Measurements from ENCODE around the gene OLA1. TPM values are rescaled to one million over a fixed set of nuclear protein-coding genes. Genes with fewer than 3 reads are reported as not detected.

The OLA1 gene
- total RNA-seq, 1 donor from 2014 or later, result 79.4 TPM

- no peak for DNase-seq (ENCODE audit: extremely low spot score, unreplicated experiment)
- no peak overlapping the region for H3K27ac Mint-ChIP-seq (ENCODE audit: unreplicated experiment)
- TF ChIP-seq CTCF (IDR thresholded peaks at IDR 0.05), result no peak
- H3K9me3 Mint-ChIP-seq (ENCODE audit: unreplicated experiment), result no peaks in the 10 kb centered on the region
- no peaks in the 10 kb centered on the region for H3K27me3 Mint-ChIP-seq (ENCODE audit: unreplicated experiment)
- H3K4me3 Mint-ChIP-seq (ENCODE audit: unreplicated experiment), result no peak overlapping the region
- no peaks in the 10 kb centered on the region for H3K4me1 Mint-ChIP-seq (ENCODE audit: unreplicated experiment)
- H3K36me3 Mint-ChIP-seq (ENCODE audit: unreplicated experiment), result peaks cover 14% of the 10 kb centered on the region
Measured at GRCh38 chr2:174072069-174072468, 176.3 kb downstream of the OLA1 start.

GRCh38 chr2:174071321-174071720 is 177.0 kb downstream of the OLA1 start:
- Mint-ChIP-seq H3K27ac (ENCODE audit: unreplicated experiment) (no peak overlapping the region), H3K36me3 (ENCODE audit: unreplicated experiment) (peaks cover 14% of the 10 kb centered on the region), H3K9me3 (ENCODE audit: unreplicated experiment) (no peaks in the 10 kb centered on the region), H3K4me1 (ENCODE audit: unreplicated experiment) (no peaks in the 10 kb centered on the region), H3K4me3 (ENCODE audit: unreplicated experiment) (no peak overlapping the region), H3K27me3 (ENCODE audit: unreplicated experiment) (no peaks in the 10 kb centered on the region)
- TF ChIP-seq CTCF (IDR thresholded peaks at IDR 0.05), result no peak
- DNase-seq (ENCODE audit: extremely low spot score, unreplicated experiment), result no peak

GRCh38 chr2:174070281-174070680 is 178.1 kb downstream of the OLA1 start:
- Mint-ChIP-seq H3K4me1 (ENCODE audit: unreplicated experiment) (no peaks in the 10 kb centered on the region), H3K27me3 (ENCODE audit: unreplicated experiment) (no peaks in the 10 kb centered on the region), H3K36me3 (ENCODE audit: unreplicated experiment) (peaks cover 12% of the 10 kb centered on the region), H3K4me3 (ENCODE audit: unreplicated experiment) (no peak overlapping the region), H3K27ac (ENCODE audit: unreplicated experiment) (no peak overlapping the region), H3K9me3 (ENCODE audit: unreplicated experiment) (no peaks in the 10 kb centered on the region)
- TF ChIP-seq CTCF (IDR thresholded peaks at IDR 0.05), result no peak
- DNase-seq (ENCODE audit: extremely low spot score, unreplicated experiment), result no peak

GRCh38 chr2:174067815-174068214 is 180.5 kb downstream of the OLA1 start:
- no peak overlapping the region for H3K4me3 Mint-ChIP-seq (ENCODE audit: unreplicated experiment)
- H3K4me1 Mint-ChIP-seq (ENCODE audit: unreplicated experiment), result no peaks in the 10 kb centered on the region
- no peaks in the 10 kb centered on the region for H3K27me3 Mint-ChIP-seq (ENCODE audit: unreplicated experiment)
- H3K36me3 Mint-ChIP-seq (ENCODE audit: unreplicated experiment), result peaks cover 6% of the 10 kb centered on the region
- H3K27ac Mint-ChIP-seq (ENCODE audit: unreplicated experiment), result no peak overlapping the region
- TF ChIP-seq CTCF (IDR thresholded peaks at IDR 0.05), result no peak
- DNase-seq (ENCODE audit: extremely low spot score, unreplicated experiment), result no peak
- no peaks in the 10 kb centered on the region for H3K9me3 Mint-ChIP-seq (ENCODE audit: unreplicated experiment)

- H3K4me3 Mint-ChIP-seq (ENCODE audit: unreplicated experiment), result no peak overlapping the region
- TF ChIP-seq CTCF (IDR thresholded peaks at IDR 0.05), result no peak
- no peaks in the 10 kb centered on the region for H3K27me3 Mint-ChIP-seq (ENCODE audit: unreplicated experiment)
- H3K4me1 Mint-ChIP-seq (ENCODE audit: unreplicated experiment), result no peaks in the 10 kb centered on the region
- no peak for DNase-seq (ENCODE audit: extremely low spot score, unreplicated experiment)
- no peaks in the 10 kb centered on the region for H3K9me3 Mint-ChIP-seq (ENCODE audit: unreplicated experiment)
- H3K27ac Mint-ChIP-seq (ENCODE audit: unreplicated experiment), result no peak overlapping the region
- H3K36me3 Mint-ChIP-seq (ENCODE audit: unreplicated experiment), result peaks cover 2% of the 10 kb centered on the region
Measured at GRCh38 chr2:174066871-174067270, 181.5 kb downstream of the OLA1 start.

Data from osteocyte (in vitro differentiated cells).